ENCODE results near the gene LPCAT3. TPM values are rescaled to one million over a fixed set of nuclear protein-coding genes. Genes with fewer than 3 reads are reported as not detected.
A peak's percentile ranks its signal among the peaks of the same experiment; 100 is the strongest.

Gene LPCAT3
- total RNA-seq, 2 experiments from 2014 or later, result 29.3 to 32.0 TPM

GRCh38 chr12:6939191-6939540 lies 79.1 kb downstream of the LPCAT3 start:
- CTCF ChIA-PET, result interaction anchor here (0.9 to 17.6 kb wide), 10 partner anchors 8 to 169 kb away, joined by 3 to 709 read pairs (median 7); partner anchors contain the start of genes ATN1 and SPSB2
- H3K4me3 Mint-ChIP-seq, result no peak overlapping the region
- H3K27ac Mint-ChIP-seq, result peak overlapping the region; percentile 63
- no peaks in the 10 kb centered on the region for H3K9me3 Mint-ChIP-seq (ENCODE audit: low read depth)
- H3K36me3 Mint-ChIP-seq, result peaks cover 25% of the 10 kb centered on the region
- H3K27me3 Mint-ChIP-seq, result peaks cover 4% of the 10 kb centered on the region
- ATAC-seq, result no peak
- peaks cover 46% of the 10 kb centered on the region for H3K4me1 Mint-ChIP-seq
- no peak for DNase-seq

DNA sequence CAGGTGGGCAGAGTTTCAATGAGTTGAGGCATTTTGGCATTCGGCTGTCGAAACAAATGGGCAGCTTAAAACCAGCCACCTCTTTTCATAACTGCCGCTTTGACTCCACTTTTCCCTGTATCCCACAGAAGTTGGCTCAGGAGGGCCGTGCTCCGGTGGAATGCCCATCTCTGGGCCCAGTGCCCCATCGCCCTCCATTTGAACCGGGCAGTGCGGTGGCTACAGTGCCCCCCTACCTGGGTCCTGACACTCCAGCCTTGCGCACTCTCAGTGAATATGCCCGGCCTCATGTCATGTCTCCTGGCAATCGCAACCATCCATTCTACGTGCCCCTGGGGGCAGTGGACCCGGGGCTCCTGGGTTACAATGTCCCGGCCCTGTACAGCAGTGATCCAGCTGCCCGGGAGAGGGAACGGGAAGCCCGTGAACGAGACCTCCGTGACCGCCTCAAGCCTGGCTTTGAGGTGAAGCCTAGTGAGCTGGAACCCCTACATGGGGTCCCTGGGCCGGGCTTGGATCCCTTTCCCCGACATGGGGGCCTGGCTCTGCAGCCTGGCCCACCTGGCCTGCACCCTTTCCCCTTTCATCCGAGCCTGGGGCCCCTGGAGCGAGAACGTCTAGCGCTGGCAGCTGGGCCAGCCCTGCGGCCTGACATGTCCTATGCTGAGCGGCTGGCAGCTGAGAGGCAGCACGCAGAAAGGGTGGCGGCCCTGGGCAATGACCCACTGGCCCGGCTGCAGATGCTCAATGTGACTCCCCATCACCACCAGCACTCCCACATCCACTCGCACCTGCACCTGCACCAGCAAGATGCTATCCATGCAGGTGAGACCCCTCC lies 79.7 kb downstream of the LPCAT3 start:
- H3K27ac Mint-ChIP-seq, result peak overlapping the region; percentile 96

GRCh38 chr12:6937481-6938352 lies 80.6 kb downstream of the LPCAT3 start:
- no peaks in the 10 kb centered on the region for H3K27me3 Mint-ChIP-seq
- H3K36me3 Mint-ChIP-seq, result peaks cover 23% of the 10 kb centered on the region
- peak overlapping the region; percentile 96 for H3K27ac Mint-ChIP-seq
- H3K4me1 Mint-ChIP-seq, result peaks cover 45% of the 10 kb centered on the region
- CTCF ChIA-PET, result interaction anchor here (0.7 to 17.6 kb wide), 19 partner anchors 8 to 214 kb away, joined by 3 to 709 read pairs (median 4); partner anchors contain the start of genes ATN1, C1RL, COPS7A and ENO2
- DNase-seq (peak; percentile 97), ATAC-seq (peak; percentile 94)
- H3K4me3 Mint-ChIP-seq, result peak overlapping the region; percentile 87
- H3K9me3 Mint-ChIP-seq (ENCODE audit: low read depth), result no peaks in the 10 kb centered on the region

More for the DNA sequence above, 79.7 kb downstream of the LPCAT3 start:
- DNase-seq (peak; percentile 47), ATAC-seq (no peak)
- Mint-ChIP-seq H3K36me3 (peaks cover 23% of the 10 kb centered on the region), H3K4me1 (peaks cover 47% of the 10 kb centered on the region), H3K4me3 (peak overlapping the region; percentile 87), H3K9me3 (ENCODE audit: low read depth) (no peaks in the 10 kb centered on the region), H3K27me3 (peaks cover 2% of the 10 kb centered on the region)
- CTCF ChIA-PET, result interaction anchor here (0.7 to 17.6 kb wide), 19 partner anchors 7 to 215 kb away, joined by 3 to 709 read pairs (median 4); partner anchors contain the start of genes ATN1, C1RL, COPS7A and ENO2

DNA sequence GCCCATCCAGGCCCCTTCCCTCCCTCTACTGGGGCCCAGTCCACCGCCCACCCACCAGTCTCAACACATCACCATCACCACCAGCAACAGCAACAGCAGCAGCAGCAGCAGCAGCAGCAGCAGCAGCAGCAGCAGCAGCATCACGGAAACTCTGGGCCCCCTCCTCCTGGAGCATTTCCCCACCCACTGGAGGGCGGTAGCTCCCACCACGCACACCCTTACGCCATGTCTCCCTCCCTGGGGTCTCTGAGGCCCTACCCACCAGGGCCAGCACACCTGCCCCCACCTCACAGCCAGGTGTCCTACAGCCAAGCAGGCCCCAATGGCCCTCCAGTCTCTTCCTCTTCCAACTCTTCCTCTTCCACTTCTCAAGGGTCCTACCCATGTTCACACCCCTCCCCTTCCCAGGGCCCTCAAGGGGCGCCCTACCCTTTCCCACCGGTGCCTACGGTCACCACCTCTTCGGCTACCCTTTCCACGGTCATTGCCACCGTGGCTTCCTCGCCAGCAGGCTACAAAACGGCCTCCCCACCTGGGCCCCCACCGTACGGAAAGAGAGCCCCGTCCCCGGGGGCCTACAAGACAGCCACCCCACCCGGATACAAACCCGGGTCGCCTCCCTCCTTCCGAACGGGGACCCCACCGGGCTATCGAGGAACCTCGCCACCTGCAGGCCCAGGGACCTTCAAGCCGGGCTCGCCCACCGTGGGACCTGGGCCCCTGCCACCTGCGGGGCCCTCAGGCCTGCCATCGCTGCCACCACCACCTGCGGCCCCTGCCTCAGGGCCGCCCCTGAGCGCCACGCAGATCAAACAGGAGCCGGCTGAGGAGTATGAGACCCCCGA lies 81.4 kb downstream of the LPCAT3 start:
- CTCF ChIA-PET, result interaction anchor here (0.9 to 17.6 kb wide), 15 partner anchors 12 to 213 kb away, joined by 3 to 709 read pairs (median 5); partner anchors contain the start of genes ATN1, C1RL, COPS7A and LPCAT3
- ATAC-seq, result peak; percentile 38
- Mint-ChIP-seq H3K27ac (peak overlapping the region; percentile 96), H3K4me1 (peaks cover 47% of the 10 kb centered on the region), H3K4me3 (peak overlapping the region; percentile 87), H3K9me3 (ENCODE audit: low read depth) (no peaks in the 10 kb centered on the region), H3K27me3 (no peaks in the 10 kb centered on the region), H3K36me3 (peaks cover 23% of the 10 kb centered on the region)
- DNase-seq, result peak; percentile 78

DNA sequence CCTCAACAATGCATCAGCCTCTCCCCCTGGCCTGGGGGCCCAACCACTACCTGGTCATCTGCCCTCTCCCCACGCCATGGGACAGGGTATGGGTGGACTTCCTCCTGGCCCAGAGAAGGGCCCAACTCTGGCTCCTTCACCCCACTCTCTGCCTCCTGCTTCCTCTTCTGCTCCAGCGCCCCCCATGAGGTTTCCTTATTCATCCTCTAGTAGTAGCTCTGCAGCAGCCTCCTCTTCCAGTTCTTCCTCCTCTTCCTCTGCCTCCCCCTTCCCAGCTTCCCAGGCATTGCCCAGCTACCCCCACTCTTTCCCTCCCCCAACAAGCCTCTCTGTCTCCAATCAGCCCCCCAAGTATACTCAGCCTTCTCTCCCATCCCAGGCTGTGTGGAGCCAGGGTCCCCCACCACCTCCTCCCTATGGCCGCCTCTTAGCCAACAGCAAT lies 82.1 kb downstream of the LPCAT3 start:
- CTCF ChIA-PET, result interaction anchor here (0.9 to 17.6 kb wide), 8 partner anchors 12 to 177 kb away, joined by 3 to 709 read pairs (median 25); partner anchors contain the start of genes ATN1, PTPN6, SPSB2 and TPI1
- DNase-seq (no peak), ATAC-seq (no peak)
- H3K27me3 Mint-ChIP-seq, result no peaks in the 10 kb centered on the region
- H3K4me3 Mint-ChIP-seq, result peak overlapping the region; percentile 87
- peaks cover 23% of the 10 kb centered on the region for H3K36me3 Mint-ChIP-seq
- no peaks in the 10 kb centered on the region for H3K9me3 Mint-ChIP-seq (ENCODE audit: low read depth)
- H3K27ac Mint-ChIP-seq, result peak overlapping the region; percentile 96
- H3K4me1 Mint-ChIP-seq, result peaks cover 47% of the 10 kb centered on the region

GRCh38 chr12:6935371-6936193 lies 82.7 kb downstream of the LPCAT3 start:
- peak overlapping the region; percentile 96 for H3K27ac Mint-ChIP-seq
- no peak for DNase-seq
- peaks cover 52% of the 10 kb centered on the region for H3K4me1 Mint-ChIP-seq
- peak overlapping the region; percentile 87 for H3K4me3 Mint-ChIP-seq
- H3K27me3 Mint-ChIP-seq, result no peaks in the 10 kb centered on the region
- CTCF ChIA-PET, result interaction anchor here (0.9 to 7.7 kb wide), 6 partner anchors 11 to 177 kb away, joined by 3 to 116 read pairs (median 4); partner anchors contain the start of genes ATN1, SPSB2 and TPI1
- H3K36me3 Mint-ChIP-seq, result peaks cover 23% of the 10 kb centered on the region
- no peak for ATAC-seq
- H3K9me3 Mint-ChIP-seq (ENCODE audit: low read depth), result no peaks in the 10 kb centered on the region

- H3K36me3 Mint-ChIP-seq, result peaks cover 23% of the 10 kb centered on the region
- DNase-seq (no peak), ATAC-seq (no peak)
- CTCF ChIA-PET, result interaction anchor here (1.0 to 7.7 kb wide), 9 partner anchors 10 to 65 kb away, joined by 3 to 116 read pairs (median 4); partner anchors contain the start of genes ATN1, C12orf57, ENO2 and RNU7-1
- peak overlapping the region; percentile 96 for H3K27ac Mint-ChIP-seq
- H3K9me3 Mint-ChIP-seq (ENCODE audit: low read depth), result no peaks in the 10 kb centered on the region
- H3K4me3 Mint-ChIP-seq, result no peak overlapping the region
- H3K4me1 Mint-ChIP-seq, result peaks cover 62% of the 10 kb centered on the region
- H3K27me3 Mint-ChIP-seq, result no peaks in the 10 kb centered on the region
Measured at GRCh38 chr12:6934110-6934509, 84.2 kb downstream of the LPCAT3 start.

- CTCF ChIA-PET, result interaction anchor here (1.0 to 2.9 kb wide), 5 partner anchors 11 to 60 kb away, joined by 3 to 15 read pairs (median 4); partner anchors contain the start of gene SPSB2
- peaks cover 62% of the 10 kb centered on the region for H3K4me1 Mint-ChIP-seq
- peaks cover 25% of the 10 kb centered on the region for H3K36me3 Mint-ChIP-seq
- no peak for ATAC-seq
- no peaks in the 10 kb centered on the region for H3K9me3 Mint-ChIP-seq (ENCODE audit: low read depth)
- H3K27ac Mint-ChIP-seq, result peak overlapping the region; percentile 81
- H3K27me3 Mint-ChIP-seq, result no peaks in the 10 kb centered on the region
- DNase-seq, result no peak
- H3K4me3 Mint-ChIP-seq, result no peak overlapping the region
Measured at GRCh38 chr12:6932766-6933165, 85.5 kb downstream of the LPCAT3 start.

GRCh38 chr12:6929466-6930452 lies 88.5 kb downstream of the LPCAT3 start:
- peaks cover 60% of the 10 kb centered on the region for H3K4me1 Mint-ChIP-seq
- H3K27ac Mint-ChIP-seq, result peak overlapping the region; percentile 63
- CTCF ChIA-PET, result interaction anchor here (0.9 to 11.0 kb wide), 8 partner anchors 8 to 38 kb away, joined by 3 to 116 read pairs (median 4); partner anchors contain the start of genes C12orf57, ENO2, PTPN6 and RNU7-1
- H3K9me3 Mint-ChIP-seq (ENCODE audit: low read depth), result no peaks in the 10 kb centered on the region
- peaks cover 8% of the 10 kb centered on the region for H3K36me3 Mint-ChIP-seq
- H3K4me3 Mint-ChIP-seq, result peak overlapping the region; percentile 78
- no peaks in the 10 kb centered on the region for H3K27me3 Mint-ChIP-seq
- DNase-seq (no peak), ATAC-seq (no peak)

DNA sequence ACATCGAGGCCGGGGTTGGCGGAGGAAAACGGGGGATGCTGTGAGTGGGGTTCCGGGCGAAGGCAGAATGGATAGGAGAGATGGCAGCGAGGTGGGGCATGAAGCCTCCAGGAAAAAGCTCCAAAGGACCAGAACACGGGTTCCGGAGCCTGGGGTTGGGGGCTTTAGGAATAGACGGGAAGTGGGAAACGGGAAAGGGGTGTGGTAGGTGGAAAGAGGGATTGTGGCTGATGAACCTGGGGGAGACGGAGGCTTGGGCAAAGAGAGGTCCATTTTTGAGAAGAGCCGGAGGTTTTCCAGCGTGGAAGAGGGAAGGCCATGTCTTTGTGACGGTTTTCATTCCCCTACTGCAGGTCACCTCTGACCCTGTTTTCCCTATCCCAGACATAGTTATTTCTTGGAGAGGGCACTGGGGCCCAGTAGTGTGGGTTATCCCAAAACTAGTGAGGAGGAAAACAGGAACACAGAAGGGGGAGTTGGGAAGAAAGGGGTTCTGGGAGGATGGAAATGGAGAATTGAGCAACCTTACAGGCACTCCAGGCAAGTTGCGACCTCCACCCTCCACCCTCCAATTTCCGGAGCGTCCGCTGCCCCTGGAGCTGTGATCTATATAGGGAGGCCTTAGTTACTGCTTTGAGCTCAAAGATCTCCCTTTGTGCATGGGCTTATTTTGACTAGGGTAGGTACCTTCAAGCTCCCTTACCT lies 89.4 kb downstream of the LPCAT3 start:
- H3K9me3 Mint-ChIP-seq (ENCODE audit: low read depth), result no peaks in the 10 kb centered on the region
- CTCF ChIA-PET, result interaction anchor here (1.0 to 11.0 kb wide), 7 partner anchors 9 to 38 kb away, joined by 3 to 116 read pairs (median 5); partner anchors contain the start of genes C12orf57, ENO2, PTPN6 and RNU7-1
- H3K4me3 Mint-ChIP-seq, result peak overlapping the region; percentile 78

More for the DNA sequence above, 89.4 kb downstream of the LPCAT3 start:
- ATAC-seq (no peak), DNase-seq (no peak)
- no peaks in the 10 kb centered on the region for H3K27me3 Mint-ChIP-seq
- H3K36me3 Mint-ChIP-seq, result peaks cover 3% of the 10 kb centered on the region
- H3K27ac Mint-ChIP-seq, result peak overlapping the region; percentile 75
- peaks cover 62% of the 10 kb centered on the region for H3K4me1 Mint-ChIP-seq

Measured in activated CD8-positive, alpha-beta memory T cell treated with anti-CD3 and anti-CD28 coated beads, Interleukin-2, amount 10 ng/mL, durations not matched to agents 7 days and 5 days (primary cell).